SK-N-SH (cell line): ENCODE measurements around the gene KCTD17. TPM values are rescaled to one million over a fixed set of nuclear protein-coding genes. Genes with fewer than 3 reads are reported as not detected.

Experiments used
- CTCF ChIA-PET: fragments of 300-600, 350-600 bp; formaldehyde crosslinking; extraction: SDS; loops from one replicate; lab custom pipeline; 2021; lab: Yijun Ruan, JAX
- POLR2A ChIA-PET: fragments of 350-600 bp; sonication (Branson Sonifier 250); formaldehyde crosslinking; extraction: SDS; loops from one replicate; lab custom pipeline; 2020; ENCODE audit warnings: antibody characterized with exemption, inconsistent platforms; lab: Yijun Ruan, JAX
- DNase-seq: peaks from one replicate; pipeline ENCODE4 v3.0.0; 2012
- H2AFZ ChIP-seq: fragments of 200-600 bp; sonication (generic); 2 replicates; pipeline ENCODE4 v1.8.1; 2016; ENCODE audit warnings: antibody characterized with exemption, mild to moderate bottlenecking, low read depth
- H3F3A ChIP-seq: fragments of 200-600 bp; sonication (generic); replicated peaks from 2 replicates; pipeline ENCODE3; 2016; ENCODE audit warnings: antibody characterized with exemption, mild to moderate bottlenecking; ENCODE audit not compliant: insufficient read depth
- H3K27ac ChIP-seq, 2 experiments: fragments of 200-500 bp in 1 of 2; fragments of 200-600 bp in 1 of 2; sonication (Bioruptor generic) in 1 of 2; sonication (generic), shearing (Covaris generic) in 1 of 2; 2 replicates each; pipeline versions ENCODE4 v1.5.1 to v1.6.1; 2014 to 2016; ENCODE audit warnings: low read depth in 2 of 2, inconsistent platforms in 1 of 2, low read length in 1 of 2, mild to moderate bottlenecking in 1 of 2, mixed read lengths in 1 of 2
- H3K27me3 ChIP-seq: fragments of 200-600 bp; sonication (generic), shearing (Covaris generic); 2 replicates; pipeline ENCODE4 v1.6.1; 2016; ENCODE audit warnings: mixed run types; ENCODE audit not compliant: insufficient read depth
- H3K36me3 ChIP-seq, 2 experiments: fragments of 200-500 bp in 1 of 2; fragments of 200-600 bp in 1 of 2; sonication (Bioruptor generic) in 1 of 2; sonication (generic) in 1 of 2; replicated peaks in 1 of 2; 2 replicates each; pipeline versions ENCODE3 to v1.5.1; 2014 to 2016; ENCODE audit warnings: low read length in 1 of 2, mild to moderate bottlenecking in 1 of 2; ENCODE audit not compliant: insufficient read depth in 2 of 2, control insufficient read depth in 1 of 2
- H3K4me1 ChIP-seq, 2 experiments: fragments of 200-500 bp in 1 of 2; fragments of 200-600 bp in 1 of 2; sonication (Bioruptor generic) in 1 of 2; sonication (generic), shearing (Covaris generic) in 1 of 2; 2 replicates each; pipeline versions ENCODE4 v1.5.1 to v1.6.1; 2014 to 2016; ENCODE audit warnings: low read depth in 1 of 2, low read length in 1 of 2, mixed run types in 1 of 2; ENCODE audit not compliant: insufficient read depth in 2 of 2, control insufficient read depth in 1 of 2
- H3K4me2 ChIP-seq: fragments of 200-600 bp; sonication (generic), shearing (Covaris generic); 2 replicates; pipeline ENCODE4 v1.6.1; 2017; ENCODE audit warnings: mixed run types
- H3K4me3 ChIP-seq, 2 experiments: fragments of 200-500 bp in 1 of 2; fragments of 200-600 bp in 1 of 2; sonication (Bioruptor generic) in 1 of 2; sonication (generic), shearing (Covaris generic) in 1 of 2; 2 replicates each; pipeline versions ENCODE4 v1.5.1 to v1.8.1; 2014 to 2016; ENCODE audit warnings: low read depth in 2 of 2, inconsistent platforms in 1 of 2, low read length in 1 of 2, mild to moderate bottlenecking in 1 of 2, mixed read lengths in 1 of 2, moderate library complexity in 1 of 2
- H3K79me2 ChIP-seq: fragments of 200-600 bp; sonication (generic); 2 replicates; pipeline ENCODE4 v1.8.1; 2017; ENCODE audit warnings: mild to moderate bottlenecking; ENCODE audit not compliant: insufficient read depth
- H3K9ac ChIP-seq: fragments of 200-600 bp; sonication (generic); 2 replicates; pipeline ENCODE4 v1.6.1; 2017; ENCODE audit warnings: mixed run types
- H3K9me2 ChIP-seq: fragments of 200-600 bp; sonication (generic); 2 replicates; pipeline ENCODE4 v1.6.1; 2017; ENCODE audit warnings: mixed run types
- H3K9me3 ChIP-seq: fragments of 200-600 bp; sonication (generic); 2 replicates; pipeline ENCODE4 v1.6.1; 2017; ENCODE audit warnings: mixed run types, mild to moderate bottlenecking, moderate library complexity
- H4K20me1 ChIP-seq: fragments of 200-600 bp; sonication (generic); 2 replicates; pipeline ENCODE4 v1.6.1; 2017; ENCODE audit warnings: mild to moderate bottlenecking, mixed run types; ENCODE audit not compliant: insufficient read depth
- CTCF ChIP-seq: fragments of 200-600 bp; sonication (generic); IDR thresholded peaks from 2 replicates; pipeline ENCODE4 v1.6.1; 2017; ENCODE audit warnings: antibody characterized with exemption, mild to moderate bottlenecking, moderate library complexity
- ELF1 ChIP-seq: IDR thresholded peaks from 2 replicates; pipeline ENCODE4 v1.4.0; 2012
- EZH2phosphoT487 ChIP-seq: fragments of 200-600 bp; sonication (generic); IDR thresholded peaks from 2 replicates; pipeline ENCODE4 v1.6.1; 2017; ENCODE audit warnings: low read depth, mixed run types, mild to moderate bottlenecking, antibody characterized with exemption, moderate library complexity, borderline replicate concordance
- FOXJ3 ChIP-seq: sonication (generic); formaldehyde crosslinking; IDR thresholded peaks from 2 replicates; pipeline ENCODE4 v1.5.1; 2020; ENCODE audit warnings: mild to moderate bottlenecking, missing genetic modification reagents
- FOXM1 ChIP-seq: IDR thresholded peaks from 2 replicates; pipeline ENCODE4 v1.4.0; 2012; ENCODE audit warnings: low read depth, mild to moderate bottlenecking
- MAX ChIP-seq: IDR thresholded peaks from 2 replicates; pipeline ENCODE4 v1.4.0; 2012; ENCODE audit warnings: low read depth
- MXI1 ChIP-seq: IDR thresholded peaks from 2 replicates; pipeline ENCODE4 v1.6.1; 2012; ENCODE audit warnings: mild to moderate bottlenecking, low read depth, low read length, improper control_type of control experiment
- POLR2AphosphoS5 ChIP-seq: IDR thresholded peaks from 2 replicates; pipeline ENCODE4 v1.6.1; 2012; ENCODE audit warnings: low read depth, low read length
- RCOR1 ChIP-seq: fragments of 150-350 bp; IDR thresholded peaks from 2 replicates; pipeline ENCODE4 v1.6.1; 2017; ENCODE audit warnings: antibody characterized with exemption, low read length
- SMC3 ChIP-seq: IDR thresholded peaks from 2 replicates; pipeline ENCODE4 v1.6.1; 2012; ENCODE audit warnings: low read depth, low read length, improper control_type of control experiment
- USF1 ChIP-seq: IDR thresholded peaks from 2 replicates; pipeline ENCODE4 v1.4.0; 2012; ENCODE audit warnings: low read depth, borderline replicate concordance
- ZBTB33 ChIP-seq: IDR thresholded peaks from 2 replicates; pipeline ENCODE4 v1.4.0; 2012; ENCODE audit warnings: low read depth, borderline replicate concordance
- WGBS: methylation state at CpG from one replicate; pipeline ENCODE4 v1.1.6; 2017; ENCODE audit warnings: low lambda C conversion rate; 5-methylcytosine and 5-hydroxymethylcytosine counted together
- polyA plus RNA-seq, 3 experiments: library from polyadenylated mRNA; depleted of rRNA; stranded (reverse); fragments of >200 nt; gene quantifications; 2 replicates each; pipeline ENCODE4 v1.2.3, GENCODE V29; 2012

Gene KCTD17
- polyA plus RNA-seq, 1 of the 3 experiments (the other 2 are of a cell fraction), result 57.8 TPM

GRCh38 chr22:37019309-37020191 is 32.0 kb upstream of the KCTD17 start, which contains the start of the genes MPST and TST (continued):
- TF ChIP-seq CTCF (0 out of 2 replicates have a peak, but pooled peaks have one; percentile 18), ELF1 (no peak), RCOR1 (no peak), FOXM1 (no peak), FOXJ3 (CRISPR knock-in tag) (no peak)

- H3K79me2 ChIP-seq, result peaks cover 41% of the 10 kb centered on the region
- no peaks in the 10 kb centered on the region for H3K9me3 ChIP-seq
- WGBS, result 0% methylated on average over 5 of the region's 5 CpGs
- no peaks in the 10 kb centered on the region for H3F3A ChIP-seq
- DNase-seq, result peak; percentile 55
- H3K27ac ChIP-seq, result peak overlapping the region; percentile 0 to 89; a peak in 3 of 4 replicates
- ChIA-PET POLR2A (no interaction called here), CTCF (interaction anchor here (0.8 to 2.3 kb wide), 5 partner anchors 10 to 262 kb away, joined by 3 to 17 read pairs (median 4); no protein-coding TSS in a partner anchor)
- H3K4me2 ChIP-seq, result peak overlapping the region; percentile 76
- peak; percentile 77 for TF ChIP-seq MXI1
- TF ChIP-seq SMC3, result no peak
- peak; percentile 79 for TF ChIP-seq MAX
- TF ChIP-seq ZBTB33, result no peak
- TF ChIP-seq POLR2AphosphoS5, result no peak
- TF ChIP-seq EZH2phosphoT487, result no peak
- TF ChIP-seq USF1, result peak; percentile 60; the same call in 1 of the 2 replicates
- H3K27me3 ChIP-seq, result no peaks in the 10 kb centered on the region
- no peaks in the 10 kb centered on the region for H3K9me2 ChIP-seq
- H3K4me3 ChIP-seq, result peak overlapping the region; percentile 92 to 94
- H3K36me3 ChIP-seq, result peaks cover 3 to 12% of the 10 kb centered on the region in 2 experiments
- no peaks in the 10 kb centered on the region for H4K20me1 ChIP-seq
- peak overlapping the region; percentile 91 for H2AFZ ChIP-seq
- H3K9ac ChIP-seq, result peak overlapping the region; percentile 68; the same call in 1 of the 2 replicates
- H3K4me1 ChIP-seq, result peaks cover 12 to 28% of the 10 kb centered on the region in 2 experiments; a peak in 2 of 4 replicates
Observed at GRCh38 chr22:37020192-37020479, 31.4 kb upstream of the KCTD17 start.
